NCI-H1105 treated with DMSO at 0.1 percent for 48 hours (cell line): ENCODE results near the gene ATG16L1.
"Not testable (repeated sequence)": the region's sequence is repeated elsewhere in the genome, so short reads cannot be mapped to it uniquely, and the experiment has no call there.

Experiments used
- DNase-seq: peaks from one replicate; lab custom pipeline; 2025; lab: John Stamatoyannopoulos, UW

Gene ATG16L1

DNA sequence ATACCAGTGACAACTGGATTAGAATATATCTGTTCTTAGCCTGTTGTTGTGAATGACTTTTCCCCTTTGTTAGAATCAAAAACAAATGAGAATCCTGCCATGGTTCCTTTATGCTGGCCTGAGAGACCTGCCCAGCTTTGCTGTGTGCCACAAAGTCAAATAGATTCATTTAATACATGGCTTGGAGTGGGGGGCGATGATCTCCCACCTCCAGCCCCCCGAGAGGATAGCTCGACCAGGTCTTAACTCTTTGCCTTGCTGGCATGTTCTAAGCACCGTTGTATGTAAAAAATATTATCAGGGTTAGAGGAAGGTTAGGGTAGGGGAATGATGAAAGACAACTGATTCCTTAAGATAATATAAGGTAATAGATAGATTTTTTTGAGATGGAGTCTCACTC, 80.7 kb downstream of the ATG16L1 start:
- DNase-seq, result no peak

DNA sequence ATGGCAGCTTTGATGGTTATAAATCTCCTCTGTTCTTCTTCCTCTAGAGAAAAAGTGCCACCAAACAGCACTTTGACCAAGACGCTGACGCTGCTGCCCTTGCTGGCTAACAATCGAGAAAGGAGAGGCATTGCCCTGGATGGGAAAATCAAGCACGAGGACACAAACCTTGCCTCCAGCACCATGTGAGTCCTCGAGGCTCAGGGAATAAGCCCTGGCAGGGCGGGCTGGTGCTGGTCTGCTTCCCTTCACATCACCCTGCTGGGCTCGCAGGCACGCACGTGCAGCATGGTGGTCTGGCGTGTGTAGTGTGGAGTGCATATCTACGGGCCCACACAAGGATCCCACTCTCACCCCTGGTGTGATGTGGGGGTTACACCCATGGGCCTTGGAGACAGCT, 83.4 kb downstream of the ATG16L1 start:
- DNase-seq, result no peak

DNA sequence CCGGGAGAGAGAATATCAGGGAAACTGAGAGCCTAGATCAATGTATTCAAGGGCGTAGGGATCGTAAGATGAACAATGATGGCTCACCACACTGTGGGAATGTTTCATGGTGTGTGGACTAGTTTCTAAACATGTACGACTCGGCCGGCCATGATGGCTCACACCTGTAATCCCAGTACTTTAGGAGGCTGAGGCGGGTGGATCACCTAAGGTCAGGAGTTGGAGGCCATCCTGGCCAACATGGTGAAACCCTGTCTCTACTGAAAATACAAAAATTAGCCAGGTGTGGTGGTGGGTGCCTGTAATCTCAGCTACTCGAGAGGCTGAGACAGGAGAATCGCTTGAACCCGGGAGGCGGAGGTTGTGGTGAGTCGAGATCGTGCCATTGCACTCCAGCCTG, 84.6 kb downstream of the ATG16L1 start:
- DNase-seq, result not testable (repeated sequence)

DNA sequence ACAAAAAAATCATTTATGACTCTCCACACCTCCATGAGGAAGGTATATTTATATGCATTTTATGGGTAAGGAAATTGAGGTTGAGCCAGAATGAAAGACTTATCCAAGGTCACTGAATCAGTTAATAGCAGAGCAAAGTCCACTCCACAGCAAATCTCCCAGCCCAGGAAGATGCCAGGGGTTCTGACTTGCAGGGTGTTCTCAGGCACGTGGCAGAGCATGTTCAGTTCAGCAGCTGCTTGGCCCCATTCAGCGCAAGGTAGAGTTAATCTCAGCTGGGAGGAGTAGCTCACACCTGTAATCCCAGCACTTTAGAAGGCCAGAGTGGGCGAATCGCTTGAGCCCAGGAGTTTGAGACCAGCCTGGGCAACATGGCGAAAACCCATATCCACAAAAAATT, 85.1 kb downstream of the ATG16L1 start:
- DNase-seq, result no peak

DNA sequence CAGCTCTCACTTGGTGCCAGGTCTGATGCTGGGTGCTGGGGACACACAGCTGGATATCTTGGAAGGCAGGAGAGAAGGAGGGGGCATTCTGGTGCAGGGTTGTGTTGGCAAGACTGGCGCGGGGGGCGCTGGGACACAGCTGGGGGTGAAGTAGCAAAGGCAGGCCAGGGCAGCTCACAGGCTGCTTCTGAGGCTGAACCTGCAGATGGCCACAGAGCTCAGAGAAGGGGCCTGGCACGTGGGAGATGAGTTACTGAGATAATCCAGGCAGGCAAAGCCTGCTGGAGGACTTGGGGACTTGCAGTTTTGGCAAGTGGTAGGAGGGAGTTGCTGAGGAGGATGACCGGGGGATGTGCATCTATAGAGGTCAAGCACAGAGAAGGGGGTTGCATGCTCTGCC, 86.6 kb downstream of the ATG16L1 start:
- no peak for DNase-seq

DNA sequence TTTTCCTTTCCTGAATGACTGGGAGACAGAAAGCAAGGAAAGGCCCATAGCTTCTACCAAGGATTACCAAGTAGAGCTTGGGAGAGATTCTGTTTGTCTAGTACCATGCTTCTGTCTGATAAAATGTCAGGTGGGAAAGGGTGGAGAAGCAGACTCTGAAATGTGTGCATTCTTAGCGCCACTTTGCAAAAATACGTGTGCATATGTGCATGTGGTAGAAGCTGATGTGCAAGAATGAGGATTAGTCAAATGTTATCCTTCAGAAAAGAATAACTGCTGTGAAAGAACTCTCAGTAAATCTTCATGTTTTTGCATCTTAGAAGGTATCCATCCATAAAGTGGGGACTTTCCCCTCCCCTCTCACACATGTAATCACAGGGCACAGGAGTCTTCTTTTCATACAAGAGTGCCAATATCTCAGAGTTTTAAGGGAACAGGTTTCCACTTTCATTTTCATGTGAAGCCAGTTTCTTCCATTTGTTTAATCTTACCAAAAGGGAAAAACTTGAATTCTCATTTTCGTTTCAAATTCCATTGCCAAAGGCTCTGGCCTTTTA, 87.4 kb downstream of the ATG16L1 start:
- DNase-seq, result no peak

DNA sequence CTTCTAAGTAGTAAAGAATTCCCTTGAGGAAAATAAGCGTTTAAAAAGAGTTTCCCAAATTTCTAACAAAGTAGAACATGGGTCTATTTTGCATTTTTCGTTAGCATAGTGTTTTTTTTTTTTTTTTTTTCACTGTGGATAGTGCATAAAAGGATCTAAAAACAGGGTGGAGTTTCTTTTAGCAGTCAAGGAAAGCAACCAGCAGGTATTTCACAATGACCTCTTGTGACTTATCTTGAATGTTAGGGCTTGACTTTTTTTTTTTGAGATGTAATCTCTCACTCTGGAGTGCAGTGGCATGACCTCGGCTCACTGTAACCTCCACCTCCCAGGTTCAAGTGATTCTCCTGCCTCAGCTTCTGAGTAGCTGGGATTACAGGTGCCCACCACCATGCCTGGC, 88.0 kb downstream of the ATG16L1 start:
- DNase-seq, result no peak

DNA sequence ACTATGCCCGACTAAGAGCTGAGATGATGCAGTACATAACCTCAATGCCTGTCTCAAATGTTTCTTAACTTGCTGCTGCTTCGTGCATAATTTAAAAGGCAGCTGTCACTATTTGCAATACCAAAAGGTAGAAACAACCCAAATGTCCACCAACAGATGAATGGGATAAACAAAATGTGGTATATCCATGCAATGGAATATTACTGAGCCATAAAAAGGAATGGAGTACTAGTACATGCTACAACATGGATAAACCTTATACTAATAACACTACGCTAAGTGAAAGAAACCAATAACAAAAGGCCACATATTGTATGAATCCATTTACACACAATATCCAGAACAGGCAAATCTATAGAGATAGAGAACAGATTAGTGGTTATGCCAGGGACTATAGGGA, 89.8 kb downstream of the ATG16L1 start:
- no peak for DNase-seq

DNA sequence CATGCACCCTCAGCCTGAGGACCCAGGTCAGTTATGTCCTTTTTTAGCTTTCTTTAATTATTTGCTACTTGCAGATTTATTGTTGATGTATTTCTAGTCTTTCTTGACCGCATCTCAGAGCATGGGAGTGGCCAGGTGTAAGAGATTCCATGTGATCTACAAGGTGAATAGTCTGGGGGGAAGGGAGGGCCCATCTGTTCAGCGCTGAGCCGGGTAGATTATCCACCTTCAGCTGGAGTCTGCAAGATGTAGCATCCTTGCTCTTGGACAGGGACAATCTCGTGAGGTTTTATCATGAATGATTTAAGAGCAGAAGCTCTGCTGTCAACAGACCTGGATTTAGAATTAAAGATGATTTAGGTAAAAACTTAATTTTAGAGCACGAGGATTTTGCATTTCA, 90.8 kb downstream of the ATG16L1 start:
- DNase-seq, result no peak

DNA sequence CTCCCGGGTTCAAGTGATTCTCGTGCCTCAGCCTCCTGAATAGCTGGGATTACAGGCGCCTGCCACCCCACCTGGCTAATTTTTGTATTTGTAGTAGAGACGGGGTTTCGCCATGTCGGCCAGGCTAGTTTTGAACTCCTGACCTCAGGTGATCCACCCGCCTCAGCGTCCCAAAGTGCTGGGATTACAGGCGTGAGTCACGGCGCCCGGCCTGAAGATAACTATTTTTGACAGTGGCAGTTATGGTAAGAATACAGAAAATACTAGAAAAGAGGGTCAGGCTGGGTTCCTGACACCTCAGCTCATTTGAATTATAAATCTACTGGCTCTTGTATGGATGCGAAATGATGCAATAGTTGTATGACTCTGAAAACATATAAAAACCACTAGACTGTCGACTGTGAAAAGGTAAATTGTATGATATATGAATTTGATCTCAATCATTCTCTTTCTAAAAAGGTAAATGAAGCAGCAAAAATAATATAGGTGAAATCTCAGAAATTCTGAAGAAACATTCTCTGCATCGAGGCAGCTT, 91.8 kb downstream of the ATG16L1 start:
- DNase-seq, result no peak
